ENCODE measurements around the gene CD274. TPM values are rescaled to one million over a fixed set of nuclear protein-coding genes. Genes with fewer than 3 reads are reported as not detected.

The CD274 gene
- total RNA-seq: 0.39 and 2.3 TPM in 2 replicates

GRCh38 chr9:5450359-5451091, at the start of gene CD274:
Gene CD274 (plus strand): TSS chr9:5450542. CDS start chr9:5456114, 5,572 bp downstream.

GRCh38 chr9:5437254-5438216, 12.8 kb upstream of the CD274 start, which contains the start of gene PLGRKT:
Gene PLGRKT (minus strand): TSS chr9:5437925. CDS start chr9:5431977, 5,948 bp downstream.

GRCh38 chr9:5510360-5510931, 60.1 kb downstream of the CD274 start, which contains the start of gene PDCD1LG2:
Gene PDCD1LG2 (plus strand): TSS chr9:5510531. CDS start chr9:5522547, 12,016 bp downstream.

Other genes with a start within 250 kb of the CD274 start
- gene INSL4, start 219.1 kb upstream of the CD274 start, total RNA-seq: not detected in 2 replicates
- not detected in 2 replicates for gene RLN2, start 145.8 kb upstream of the CD274 start, total RNA-seq
- not detected in 2 replicates for gene RLN1, start 110.7 kb upstream of the CD274 start, total RNA-seq
- gene PLGRKT, start 12.6 kb upstream of the CD274 start, total RNA-seq: 6.7 and 14.5 TPM in 2 replicates
- under 0.01 and 13.1 TPM in 2 replicates for gene PDCD1LG2, start 60.0 kb downstream of the CD274 start, total RNA-seq
- 36.5 and 49.1 TPM in 2 replicates for gene RIC1, start 178.6 kb downstream of the CD274 start, total RNA-seq